K562 treated with DMSO at 1 percent for 12 hours (cell line): ENCODE data around the gene RGL1. TPM values are rescaled to one million over a fixed set of nuclear protein-coding genes. Genes with fewer than 3 reads are reported as not detected.

Experiments used
- total RNA-seq: library from RNA; unstranded; fragments of 300-600 nt; gene quantifications from 2 replicates; pipeline ENCODE4 v1.2.3, GENCODE V29; 2022; ENCODE audit not compliant: insufficient read depth

The RGL1 gene
- total RNA-seq = 0.16 TPM in 1 of 2 replicates, not detected in the other

DNA sequence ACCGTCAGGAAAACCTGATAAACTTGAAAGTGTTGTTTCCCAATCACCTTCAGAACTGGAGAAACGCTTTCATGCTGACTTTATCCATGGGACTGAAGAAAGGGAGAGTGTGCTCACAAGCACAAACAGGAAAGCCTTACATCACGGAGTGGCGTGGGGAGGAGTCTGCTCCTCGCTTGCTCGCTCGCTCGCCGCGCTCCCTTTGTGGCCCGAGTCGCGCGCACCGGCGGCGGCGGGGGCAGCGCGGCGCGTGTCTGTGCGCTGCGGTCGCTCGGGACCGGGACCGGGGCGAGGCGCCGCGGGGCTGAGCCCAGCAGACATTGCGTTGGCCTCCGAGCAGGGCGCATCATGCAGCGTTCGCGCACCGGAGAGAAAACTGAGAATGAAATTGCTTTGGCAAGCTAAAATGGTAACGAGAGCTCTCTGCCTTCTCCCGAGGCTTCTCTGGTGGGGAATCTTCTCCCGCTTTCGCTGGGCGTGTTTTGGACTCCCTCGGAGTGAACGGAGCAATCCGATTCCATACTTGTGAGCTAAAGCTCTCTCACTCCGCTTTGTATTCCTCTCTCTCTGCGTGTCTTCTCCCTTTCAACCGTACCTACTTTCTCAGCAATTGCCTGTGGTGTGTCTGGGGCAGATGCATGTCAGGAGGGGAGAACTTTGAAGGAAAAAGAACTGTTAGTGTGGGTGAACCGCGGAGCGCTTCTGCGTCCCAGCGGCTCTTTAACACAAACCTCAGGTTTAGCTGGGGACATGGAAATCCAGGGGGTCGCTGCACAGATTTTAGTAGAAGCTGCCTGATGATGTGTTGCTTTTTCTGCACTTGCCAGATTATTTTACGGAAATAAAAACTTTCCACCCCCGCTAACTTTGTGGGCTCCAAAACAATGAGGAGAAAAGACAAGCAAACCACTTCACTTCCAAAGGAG, at the start of gene RGL1:
TSS of gene RGL1 (plus strand) at position 205 of the 926 bp plus-strand sequence. CDS start at position 383, 178 bp downstream.

Other genes with a start within 250 kb of the RGL1 start
- gene NCF2, start 214.7 kb upstream of the RGL1 start, total RNA-seq = 0.54 TPM in 1 of 2 replicates, not detected in the other
- gene ARPC5, start 169.3 kb upstream of the RGL1 start, total RNA-seq = 114 and 162 TPM in 2 replicates
- gene APOBEC4, start 151.8 kb upstream of the RGL1 start, total RNA-seq = not detected in 2 replicates
- gene COLGALT2, start 232.6 kb downstream of the RGL1 start, total RNA-seq = 6.4 and 21.8 TPM in 2 replicates
- 37.7 and 81.8 TPM in 2 replicates for gene TSEN15, start 246.6 kb downstream of the RGL1 start, total RNA-seq